Thoracic aorta endothelial cell (primary cell): ENCODE results near the gene GYPA. TPM values are rescaled to one million over a fixed set of nuclear protein-coding genes. Genes with fewer than 3 reads are reported as not detected.

Experiments
- total RNA-seq: library from RNA; depleted of rRNA; stranded (reverse); fragments of >200 nt; gene quantifications from 2 replicates; pipeline ENCODE4 v1.2.3, GENCODE V29; 2012

GYPA gene
- total RNA-seq = not detected in 2 replicates

DNA sequence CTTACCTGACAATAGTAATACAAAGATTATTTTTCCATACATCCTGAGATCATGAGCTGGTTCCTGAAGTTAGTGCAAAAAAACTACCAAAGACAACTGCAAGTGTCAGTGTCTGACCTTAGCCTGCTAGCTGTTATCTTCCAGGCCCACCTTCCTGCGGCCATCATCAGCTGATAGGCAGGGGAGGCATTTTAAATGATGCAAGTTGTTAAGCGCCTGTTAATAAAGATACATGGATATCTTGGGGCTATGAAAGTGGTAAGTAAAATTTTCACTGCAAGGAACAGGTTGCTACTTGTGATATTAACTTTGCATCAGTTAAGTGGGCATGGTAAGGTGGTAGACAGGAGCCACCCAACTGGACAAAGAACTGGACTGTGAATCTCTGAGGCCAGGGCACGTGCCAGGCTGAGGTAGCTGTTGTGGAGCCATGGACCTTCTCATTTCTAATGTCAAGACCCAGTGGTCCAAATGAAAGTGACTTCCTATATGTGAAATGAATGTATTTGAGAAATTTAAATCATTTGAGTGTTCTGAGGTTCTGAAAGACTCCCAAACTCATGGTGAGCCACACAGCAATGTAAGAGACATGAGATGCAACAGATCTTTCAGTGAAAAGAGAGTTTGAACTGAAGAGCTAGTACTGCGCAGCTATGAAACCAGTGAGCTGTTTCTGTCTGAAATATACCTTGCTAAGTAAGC lies at the start of gene GYPA:
Gene GYPA (minus strand): TSS at position 125 of the 702 bp plus-strand sequence. CDS start 83 bp downstream, at position 42.

Other genes starting within 250 kb of the GYPA start
- gene GYPE, start 235.2 kb downstream of the GYPA start, total RNA-seq = 0.93 TPM in 1 of 2 replicates, not detected in the other
- not detected in 2 replicates for gene GYPB, start 121.3 kb downstream of the GYPA start, total RNA-seq